IMR-90 (cell line): ENCODE data around the gene SMO. TPM values are rescaled to one million over a fixed set of nuclear protein-coding genes. Genes with fewer than 3 reads are reported as not detected.

Source experiments
- ATAC-seq: fragments of 200-7000 bp; cut with Tn5 transposase; 2 replicates; pipeline ENCODE4 v1.9.1; 2020; ENCODE audit warnings: low read depth, mild to moderate bottlenecking, moderate library complexity
- BruUV-seq: library from RNA; stranded (reverse); fragments of 400-500 nt; replicated peaks from 2 replicates; lab custom pipeline; 2021; lab: Mats Ljungman, UMichigan
- CTCF ChIA-PET: fragments of 300-600 bp; formaldehyde crosslinking; extraction: SDS; loops from one replicate; lab custom pipeline; 2021; ENCODE audit warnings: antibody characterized with exemption; lab: Yijun Ruan, JAX
- POLR2A ChIA-PET: fragments of 300-600 bp; sonication (Branson Sonifier 250); formaldehyde crosslinking; loops from one replicate; lab custom pipeline; 2022; ENCODE audit warnings: antibody characterized with exemption; ENCODE audit not compliant: unreplicated experiment; lab: Charles Lee
- DNase-seq: peaks from one replicate; pipeline ENCODE4 v3.0.0; 2013
- H2AFZ ChIP-seq: replicated peaks from 2 replicates; pipeline ENCODE3; 2013; ENCODE audit warnings: low read length, mild to moderate bottlenecking; ENCODE audit not compliant: poor library complexity
- H2AK5ac ChIP-seq: 2 replicates; pipeline ENCODE4 v1.6.1; 2013; ENCODE audit warnings: low read depth, low read length, inconsistent platforms
- H2AK9ac ChIP-seq: replicated peaks from 2 replicates; pipeline ENCODE3; 2013; ENCODE audit warnings: mild to moderate bottlenecking, low read depth, low read length, moderate library complexity; ENCODE audit not compliant: poor library complexity
- H2BK120ac ChIP-seq: 2 replicates; pipeline ENCODE4 v1.6.1; 2013; ENCODE audit warnings: low read depth, low read length, inconsistent platforms
- H2BK15ac ChIP-seq: 3 replicates; pipeline ENCODE4 v1.6.1; 2013; ENCODE audit warnings: low read depth, low read length, inconsistent platforms
- H2BK20ac ChIP-seq: 2 replicates; pipeline ENCODE4 v1.6.1; 2013; ENCODE audit warnings: low read depth, mild to moderate bottlenecking, inconsistent platforms, low read length, moderate library complexity
- H2BK5ac ChIP-seq: 2 replicates; pipeline ENCODE4 v1.6.1; 2013; ENCODE audit warnings: mild to moderate bottlenecking, low read depth, low read length, inconsistent platforms; ENCODE audit not compliant: poor library complexity, severe bottlenecking
- H3K14ac ChIP-seq: replicated peaks from 2 replicates; pipeline ENCODE4 v1.6.1; 2013; ENCODE audit warnings: low read depth, low read length, inconsistent platforms
- H3K18ac ChIP-seq: 2 replicates; pipeline ENCODE4 v1.6.1; 2013; ENCODE audit warnings: low read depth, low read length, control low read depth
- H3K23ac ChIP-seq: 2 replicates; pipeline ENCODE4 v1.6.1; 2013; ENCODE audit warnings: low read depth, low read length, inconsistent platforms
- H3K27ac ChIP-seq: 2 replicates; pipeline ENCODE4 v1.5.1; 2013; ENCODE audit warnings: mild to moderate bottlenecking, control low read depth, low read length; ENCODE audit not compliant: insufficient read depth
- H3K27me3 ChIP-seq: 2 replicates; pipeline ENCODE4 v1.6.1; 2013; ENCODE audit warnings: low read length; ENCODE audit not compliant: control insufficient read depth, insufficient read depth
- H3K36me3 ChIP-seq: 2 replicates; pipeline ENCODE4 v1.6.1; 2013; ENCODE audit warnings: low read length, mixed read lengths; ENCODE audit not compliant: control insufficient read depth, insufficient read depth
- H3K4ac ChIP-seq: 2 replicates; pipeline ENCODE4 v1.6.1; 2013; ENCODE audit warnings: low read depth, low read length, inconsistent platforms
- H3K4me1 ChIP-seq: 2 replicates; pipeline ENCODE4 v1.6.1; 2013; ENCODE audit warnings: low read length, mixed read lengths; ENCODE audit not compliant: control insufficient read depth, insufficient read depth
- H3K4me2 ChIP-seq: 2 replicates; pipeline ENCODE4 v1.6.1; 2013; ENCODE audit warnings: low read depth, mild to moderate bottlenecking, control low read depth, low read length, moderate library complexity
- H3K4me3 ChIP-seq: 2 replicates; pipeline ENCODE4 v1.5.1; 2013; ENCODE audit warnings: low read depth, mild to moderate bottlenecking, control low read depth, low read length, moderate library complexity; ENCODE audit not compliant: insufficient read depth
- H3K56ac ChIP-seq: 2 replicates; pipeline ENCODE4 v1.6.1; 2013; ENCODE audit warnings: low read length, inconsistent platforms; ENCODE audit not compliant: insufficient read depth; ENCODE audit errors: extremely low read depth
- H3K79me1 ChIP-seq, 2 experiments: 2 replicates each; pipeline ENCODE4 v1.6.1; 2013; ENCODE audit warnings: low read length in 2 of 2, inconsistent platforms in 1 of 2, low read depth in 1 of 2
- H3K9ac ChIP-seq: 2 replicates; pipeline ENCODE4 v1.6.1; 2013; ENCODE audit warnings: low read depth, low read length, control low read depth
- H3K9me1 ChIP-seq: 2 replicates; pipeline ENCODE4 v1.6.1; 2013; ENCODE audit warnings: low read length, inconsistent platforms; ENCODE audit not compliant: insufficient read depth
- H3K9me3 ChIP-seq: 2 replicates; pipeline ENCODE4 v1.6.1; 2013; ENCODE audit warnings: low read length; ENCODE audit not compliant: control insufficient read depth, insufficient read depth
- H4K20me1 ChIP-seq: 2 replicates; pipeline ENCODE4 v1.6.1; 2013; ENCODE audit warnings: low read length, inconsistent platforms; ENCODE audit not compliant: insufficient read depth
- H4K5ac ChIP-seq: 2 replicates; pipeline ENCODE4 v1.6.1; 2013; ENCODE audit warnings: mild to moderate bottlenecking, low read depth, low read length, control low read depth
- H4K8ac ChIP-seq, 2 experiments: 2 replicates each; pipeline ENCODE4 v1.6.1; 2013; ENCODE audit warnings: low read depth in 2 of 2, low read length in 2 of 2, control low read depth in 1 of 2, inconsistent platforms in 1 of 2
- H4K91ac ChIP-seq: 2 replicates; pipeline ENCODE4 v1.6.1; 2013; ENCODE audit warnings: low read depth, low read length, inconsistent platforms; ENCODE audit not compliant: insufficient read depth
- BHLHE40 ChIP-seq: fragments of 150-350 bp; IDR thresholded peaks from 2 replicates; pipeline ENCODE4 v1.6.1; 2016; ENCODE audit warnings: mild to moderate bottlenecking, low read depth, low read length
- ELK1 ChIP-seq: fragments of 150-350 bp; IDR thresholded peaks from 2 replicates; pipeline ENCODE4 v1.6.1; 2016; ENCODE audit warnings: low read depth, mild to moderate bottlenecking, low read length, moderate library complexity, borderline replicate concordance
- FOS ChIP-seq: fragments of 150-350 bp; IDR thresholded peaks from 2 replicates; pipeline ENCODE4 v1.6.1; 2016; ENCODE audit warnings: low read depth, low read length
- MAFK ChIP-seq: IDR thresholded peaks from 2 replicates; pipeline ENCODE4 v1.6.1; 2012; ENCODE audit warnings: low read depth, low read length, improper control_type of control experiment
- MXI1 ChIP-seq: IDR thresholded peaks from 2 replicates; pipeline ENCODE4 v1.6.1; 2012; ENCODE audit warnings: low read depth, mild to moderate bottlenecking, low read length, moderate library complexity, borderline replicate concordance
- RFX5 ChIP-seq: IDR thresholded peaks from 2 replicates; pipeline ENCODE4 v1.8.0; 2012; ENCODE audit warnings: low read depth, mild to moderate bottlenecking, low read length, moderate library complexity
- SMC3 ChIP-seq: fragments of 150-350 bp; IDR thresholded peaks from 2 replicates; pipeline ENCODE4 v1.6.1; 2016; ENCODE audit warnings: low read depth, mild to moderate bottlenecking, antibody characterized with exemption, low read length, moderate library complexity
- dilution Hi-C: fragments of 300-500 bp; cut with HindIII; formaldehyde crosslinking; loops from one replicate; pipeline ENCODE4 v1.14.3; 2018; ENCODE audit warnings: low sequenced_read_pairs; ENCODE audit not compliant: unreplicated experiment
- in situ Hi-C: fragments of 300-500 bp; cut with MboI; formaldehyde crosslinking; loops from 3 replicates; pipeline ENCODE4 v1.14.3; 2019; ENCODE audit warnings: low sequenced_read_pairs, inconsistent platforms, mixed read lengths
- intact Hi-C: fragments of 100-400 bp; cut with micrococcal nuclease; formaldehyde crosslinking; loops from 2 replicates; pipeline ENCODE4 v1.10.0; 2022
- polyA plus RNA-seq, 3 experiments: library from polyadenylated mRNA; depleted of rRNA; stranded (reverse); fragments of >200 nt; gene quantifications; 2 replicates each; pipeline ENCODE4 v1.2.3, GENCODE V29; 2012; ENCODE audit warnings: low replicate concordance in 1 of 3
- total RNA-seq: library from RNA; depleted of rRNA; stranded (reverse); fragments of >200 nt; gene quantifications from 2 replicates; pipeline ENCODE4 v1.2.3, GENCODE V29; 2012

The SMO gene
- total and polyA plus RNA-seq, 2 of the 4 experiments (the other 2 are of a cell fraction) = 18.5 to 24.7 TPM

- H3K4ac ChIP-seq = no peak overlapping the region
- H2AFZ ChIP-seq = no peak overlapping the region
- in situ Hi-C loops (no loop called here), dilution Hi-C loops (no loop called here), intact Hi-C loops (no loop called here)
- H4K20me1 ChIP-seq = no peaks in the 10 kb centered on the region
- H3K4me3 ChIP-seq = no peak overlapping the region
- H4K5ac ChIP-seq = no peak overlapping the region
- H2BK15ac ChIP-seq = no peak overlapping the region
- ATAC-seq (no peak), DNase-seq (no peak)
- H3K9ac ChIP-seq = no peak overlapping the region
- H2BK20ac ChIP-seq = no peak overlapping the region
- no peaks in the 10 kb centered on the region for H3K9me3 ChIP-seq
- POLR2A ChIA-PET = no interaction called here
- H3K4me2 ChIP-seq = no peak overlapping the region
- H4K91ac ChIP-seq = no peak overlapping the region
- no peak overlapping the region for H3K27ac ChIP-seq
- H2AK9ac ChIP-seq = no peak overlapping the region
- no TSS peak for BruUV-seq
- H3K9me1 ChIP-seq = peaks cover 4% of the 10 kb centered on the region; the same call in 1 of the 2 replicates
- H3K56ac ChIP-seq = no peak overlapping the region
- H2BK120ac ChIP-seq = no peak overlapping the region
- H3K79me1 ChIP-seq = no peaks in the 10 kb centered on the region
- no peak overlapping the region for H2BK5ac ChIP-seq
- CTCF ChIA-PET = no interaction called here
- no peaks in the 10 kb centered on the region for H3K27me3 ChIP-seq
- no peak overlapping the region for H4K8ac ChIP-seq
- H3K14ac ChIP-seq = no peak overlapping the region
- H3K18ac ChIP-seq = no peak overlapping the region
- no peak overlapping the region for H3K23ac ChIP-seq
- no peaks in the 10 kb centered on the region for H3K36me3 ChIP-seq
- no peak for TF ChIP-seq SMC3
- no peak for TF ChIP-seq ELK1
- no peak for TF ChIP-seq BHLHE40
- TF ChIP-seq MAFK = no peak
- no peak for TF ChIP-seq RFX5
- no peak for TF ChIP-seq FOS
- no peak for TF ChIP-seq MXI1
- H2AK5ac ChIP-seq = no peak overlapping the region
- peaks cover 1% of the 10 kb centered on the region; the same call in 1 of the 2 replicates for H3K4me1 ChIP-seq
Observed at GRCh38 chr7:129257168-129257567, 68.7 kb downstream of the SMO start.
